IMR-90 (cell line): Measurements from ENCODE around the gene L3MBTL4.

Experiments used
- CTCF ChIP-seq: conservative IDR thresholded peaks from 2 replicates; pipeline ENCODE4 v1.5.1; 2012; ENCODE audit warnings: mild to moderate bottlenecking, low read depth, low read length, improper control_type of control experiment
- RAD21 ChIP-seq: IDR thresholded peaks from 2 replicates; pipeline ENCODE4 v1.6.1; 2012; ENCODE audit warnings: low read length, improper control_type of control experiment
- USF2 ChIP-seq: fragments of 150-350 bp; IDR thresholded peaks from 2 replicates; pipeline ENCODE4 v1.6.1; 2017; ENCODE audit warnings: mild to moderate bottlenecking, antibody characterized with exemption, low read length, low read depth

- TF ChIP-seq CTCF (no peak), USF2 (no peak), RAD21 (no peak)
Observed at GRCh38 chr18:6255116-6255705, 159.5 kb downstream of the L3MBTL4 start.
